SK-N-MC (cell line): ENCODE data around the gene ECSCR.
"Not testable (repeated sequence)": the region's sequence is repeated elsewhere in the genome, so short reads cannot be mapped to it uniquely, and the experiment has no call there.

Source experiments
- DNase-seq: peaks from one replicate; pipeline ENCODE4 v3.0.0-alpha.2; 2011; ENCODE audit warnings: low read depth, low spot score
- H3K27ac ChIP-seq: fragments of 200-600 bp; sonication (generic); 2 replicates; pipeline ENCODE4 v1.5.1; 2016; ENCODE audit warnings: mixed run types
- H3K36me3 ChIP-seq: fragments of 200-600 bp; sonication (generic); 2 replicates; pipeline ENCODE4 v1.6.1; 2017; ENCODE audit warnings: antibody characterized with exemption, low read length, mixed read lengths; ENCODE audit not compliant: insufficient read depth
- H3K4me3 ChIP-seq: fragments of 200-600 bp; sonication (generic); 2 replicates; pipeline ENCODE4 v1.5.1; 2016
- H3K9ac ChIP-seq: fragments of 200-600 bp; sonication (generic); 2 replicates; pipeline ENCODE4 v1.8.0; 2017; ENCODE audit warnings: mixed run types, mixed read lengths; ENCODE audit not compliant: insufficient read length
- H3K9me3 ChIP-seq: fragments of 200-600 bp; sonication (generic); 2 replicates; pipeline ENCODE4 v1.6.1; 2017; ENCODE audit warnings: low read depth, mild to moderate bottlenecking, antibody characterized with exemption, low read length, moderate library complexity, mixed read lengths
- EZH2 ChIP-seq: fragments of 200-600 bp; sonication (generic); IDR thresholded peaks from one replicate; pipeline ENCODE4 v1.6.1; 2017; ENCODE audit warnings: antibody characterized with exemption
- FOXP2 ChIP-seq: optimal IDR thresholded peaks from 2 replicates; pipeline ENCODE3; 2011; ENCODE audit warnings: mild to moderate bottlenecking, moderate library complexity; ENCODE audit not compliant: insufficient read depth; ENCODE audit errors: extremely low read length, control extremely low read depth
- POLR2AphosphoS5 ChIP-seq: IDR thresholded peaks from 2 replicates; pipeline ENCODE4 v1.6.1; 2012; ENCODE audit warnings: mild to moderate bottlenecking, low read depth, low read length, borderline replicate concordance

The ECSCR gene

GRCh38 chr5:139453683-139454567, 8.6 kb downstream of the ECSCR start:
- TF ChIP-seq FOXP2: no peak
- TF ChIP-seq POLR2AphosphoS5: no peak

GRCh38 chr5:139451878-139452660, 10.5 kb downstream of the ECSCR start:
- Histone ChIP-seq H3K36me3 (no peaks in the 10 kb centered on the region), H3K27ac (no peak overlapping the region), H3K9ac (no peak overlapping the region), H3K4me3 (no peak overlapping the region), H3K9me3 (no peaks in the 10 kb centered on the region)
- TF ChIP-seq POLR2AphosphoS5 (no peak), FOXP2 (no peak), EZH2 (no peak)
- no peak for DNase-seq

More at GRCh38 chr5:139453683-139454567, 8.6 kb downstream of the ECSCR start:
- Histone ChIP-seq H3K9ac (no peak overlapping the region), H3K9me3 (no peaks in the 10 kb centered on the region), H3K36me3 (no peaks in the 10 kb centered on the region), H3K27ac (no peak overlapping the region), H3K4me3 (no peak overlapping the region)
- no peak for DNase-seq

GRCh38 chr5:139451176-139451575, 11.4 kb downstream of the ECSCR start:
- Histone ChIP-seq H3K9ac (no peak overlapping the region), H3K27ac (no peak overlapping the region), H3K36me3 (no peaks in the 10 kb centered on the region), H3K4me3 (no peak overlapping the region), H3K9me3 (no peaks in the 10 kb centered on the region)
- no peak for DNase-seq
- TF ChIP-seq FOXP2 (no peak), EZH2 (no peak)

GRCh38 chr5:139446956-139447779, 15.4 kb downstream of the ECSCR start:
- Histone ChIP-seq H3K36me3 (no peaks in the 10 kb centered on the region), H3K27ac (no peak overlapping the region), H3K4me3 (no peak overlapping the region), H3K9ac (no peak overlapping the region), H3K9me3 (no peaks in the 10 kb centered on the region)
- TF ChIP-seq EZH2: no peak
- no peak for DNase-seq

- Histone ChIP-seq H3K9me3 (no peaks in the 10 kb centered on the region), H3K36me3 (no peaks in the 10 kb centered on the region), H3K27ac (no peak overlapping the region), H3K4me3 (no peak overlapping the region), H3K9ac (no peak overlapping the region)
- TF ChIP-seq FOXP2 (no peak), POLR2AphosphoS5 (no peak)
- no peak for DNase-seq
Measured at GRCh38 chr5:139445325-139446170, 17.0 kb downstream of the ECSCR start.

- Histone ChIP-seq H3K36me3 (no peaks in the 10 kb centered on the region), H3K4me3 (no peak overlapping the region), H3K9ac (no peak overlapping the region), H3K9me3 (no peaks in the 10 kb centered on the region), H3K27ac (no peak overlapping the region)
- DNase-seq: no peak
- TF ChIP-seq FOXP2: no peak
- TF ChIP-seq POLR2AphosphoS5: no peak
- no peak for TF ChIP-seq EZH2
Measured at GRCh38 chr5:139443831-139444453, 18.6 kb downstream of the ECSCR start.

GRCh38 chr5:139440416-139440815, 22.1 kb downstream of the ECSCR start:
- DNase-seq, H3K9me3 ChIP-seq, H3K4me3 ChIP-seq, H3K27ac ChIP-seq, H3K9ac ChIP-seq, H3K36me3 ChIP-seq: not testable (repeated sequence)
